COLO668 (cell line): ENCODE results near the gene IFIT2.
"Not testable (repeated sequence)": the region's sequence is repeated elsewhere in the genome, so short reads cannot be mapped to it uniquely, and the experiment has no call there.

Experiments
- DNase-seq: peaks from one replicate; lab custom pipeline; 2025; ENCODE audit not compliant: unreplicated experiment; lab: John Stamatoyannopoulos, UW

IFIT2 gene, protein sequence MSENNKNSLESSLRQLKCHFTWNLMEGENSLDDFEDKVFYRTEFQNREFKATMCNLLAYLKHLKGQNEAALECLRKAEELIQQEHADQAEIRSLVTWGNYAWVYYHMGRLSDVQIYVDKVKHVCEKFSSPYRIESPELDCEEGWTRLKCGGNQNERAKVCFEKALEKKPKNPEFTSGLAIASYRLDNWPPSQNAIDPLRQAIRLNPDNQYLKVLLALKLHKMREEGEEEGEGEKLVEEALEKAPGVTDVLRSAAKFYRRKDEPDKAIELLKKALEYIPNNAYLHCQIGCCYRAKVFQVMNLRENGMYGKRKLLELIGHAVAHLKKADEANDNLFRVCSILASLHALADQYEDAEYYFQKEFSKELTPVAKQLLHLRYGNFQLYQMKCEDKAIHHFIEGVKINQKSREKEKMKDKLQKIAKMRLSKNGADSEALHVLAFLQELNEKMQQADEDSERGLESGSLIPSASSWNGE

DNA sequence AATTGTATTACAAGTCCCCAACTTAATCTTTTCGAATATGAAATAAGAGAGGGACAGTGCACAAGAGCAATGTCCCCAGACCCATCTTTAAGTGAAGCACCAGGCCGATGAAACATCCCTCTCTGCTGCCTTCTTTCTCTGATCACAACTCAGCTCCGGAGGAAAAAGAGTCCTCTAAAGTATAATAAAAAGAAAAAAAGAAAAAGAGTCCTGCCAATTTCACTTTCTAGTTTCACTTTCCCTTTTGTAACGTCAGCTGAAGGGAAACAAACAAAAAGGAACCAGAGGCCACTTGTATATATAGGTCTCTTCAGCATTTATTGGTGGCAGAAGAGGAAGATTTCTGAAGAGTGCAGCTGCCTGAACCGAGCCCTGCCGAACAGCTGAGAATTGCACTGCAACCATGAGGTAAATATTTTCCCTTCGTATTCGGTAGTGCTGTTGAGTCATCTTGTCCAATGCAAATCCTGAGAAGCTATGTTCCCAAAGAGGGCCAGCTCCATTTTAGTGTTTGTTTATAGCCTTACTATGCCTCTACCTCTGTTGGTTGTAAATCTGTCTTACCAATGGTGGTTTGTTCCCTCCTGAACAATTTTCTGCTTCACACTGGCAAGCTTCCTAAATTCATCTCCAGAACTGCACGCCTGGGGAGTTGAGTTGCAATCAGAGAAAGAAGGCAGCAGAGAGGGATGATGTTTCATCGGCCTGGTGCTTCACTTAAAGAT, at the start of gene IFIT2:
Gene IFIT2, plus strand, starts transcription at position 326 of the 725 bp plus-strand sequence. Its CDS starts 78 bp downstream, at position 404.
- DNase-seq = peak; percentile 22

DNA sequence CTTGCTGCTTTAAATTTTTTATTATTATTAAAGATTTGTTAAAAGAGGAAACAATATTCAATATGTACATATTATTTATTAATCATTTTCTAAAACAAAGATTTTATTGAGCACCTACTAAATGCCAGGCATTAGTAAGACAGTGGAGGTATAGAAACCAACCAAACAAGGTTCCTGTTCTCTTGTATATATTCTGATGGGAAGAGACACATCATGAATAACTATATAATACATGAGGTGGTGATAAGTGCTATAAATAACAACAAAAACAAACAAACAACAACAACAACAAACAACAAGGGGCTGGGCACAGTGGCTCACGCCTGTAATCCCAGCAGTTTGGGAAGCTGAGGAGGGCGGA, 49.6 kb upstream of the IFIT2 start:
- DNase-seq = no peak

DNA sequence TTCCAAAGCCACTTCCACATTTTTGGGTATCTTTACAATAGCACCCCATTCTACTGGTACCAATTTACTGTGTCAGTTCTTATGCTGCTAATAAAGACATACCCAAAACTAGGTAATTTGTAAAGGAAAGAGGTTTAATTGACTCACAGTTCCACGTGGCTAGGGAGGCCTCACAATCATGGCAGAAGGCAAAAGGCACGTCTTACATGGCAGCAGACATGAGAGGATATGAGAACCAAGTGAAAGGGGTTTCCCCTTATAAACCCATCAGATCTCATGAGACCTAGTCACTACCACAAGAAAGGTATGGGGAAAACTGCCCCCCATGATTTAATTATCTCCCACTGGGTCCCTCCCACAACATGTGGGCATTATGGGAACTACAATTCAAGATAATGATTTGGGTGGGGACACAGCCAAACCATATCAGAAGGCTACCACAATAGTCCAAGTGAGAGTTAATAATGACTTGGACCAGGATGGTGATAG, 46.7 kb upstream of the IFIT2 start:
- not testable (repeated sequence) for DNase-seq

DNA sequence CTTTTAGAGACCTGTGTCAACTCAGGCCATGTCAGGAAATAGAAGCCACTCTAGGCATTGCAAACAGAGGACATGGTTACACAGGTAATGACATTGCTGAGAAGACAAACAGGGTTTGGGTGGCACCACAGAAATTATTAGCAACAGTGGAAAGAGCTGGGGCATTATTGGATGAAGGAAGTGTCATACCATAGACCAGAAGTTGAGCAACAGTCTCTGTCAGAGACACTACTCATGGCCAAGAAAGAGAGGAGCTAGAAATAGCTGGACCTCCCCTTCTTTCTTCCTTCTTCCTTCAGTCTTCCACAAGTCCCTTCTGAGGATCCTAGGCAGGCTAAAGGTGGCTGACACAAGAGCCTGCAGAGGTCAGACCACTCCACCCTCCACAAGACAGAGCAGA, 46.1 kb upstream of the IFIT2 start:
- DNase-seq = no peak

DNA sequence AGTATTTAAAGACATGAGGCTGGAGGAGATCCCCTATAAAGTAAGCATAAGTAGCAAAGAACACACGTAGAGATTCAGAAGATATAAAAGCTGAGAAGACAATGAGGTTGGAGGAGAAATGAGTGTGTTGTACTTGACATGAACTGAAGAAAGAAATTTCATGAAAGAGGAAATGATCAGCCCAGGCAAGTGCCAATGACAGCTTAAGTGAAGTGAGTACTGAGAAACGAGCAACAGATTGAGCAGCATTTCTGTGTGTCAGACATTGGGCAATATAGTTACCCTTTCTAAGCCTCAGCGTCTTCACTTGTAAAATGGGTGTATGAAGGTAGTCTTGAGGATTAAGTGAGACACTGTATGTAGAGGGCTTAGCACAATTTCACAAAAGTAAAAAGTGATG, 45.5 kb upstream of the IFIT2 start:
- DNase-seq = no peak

DNA sequence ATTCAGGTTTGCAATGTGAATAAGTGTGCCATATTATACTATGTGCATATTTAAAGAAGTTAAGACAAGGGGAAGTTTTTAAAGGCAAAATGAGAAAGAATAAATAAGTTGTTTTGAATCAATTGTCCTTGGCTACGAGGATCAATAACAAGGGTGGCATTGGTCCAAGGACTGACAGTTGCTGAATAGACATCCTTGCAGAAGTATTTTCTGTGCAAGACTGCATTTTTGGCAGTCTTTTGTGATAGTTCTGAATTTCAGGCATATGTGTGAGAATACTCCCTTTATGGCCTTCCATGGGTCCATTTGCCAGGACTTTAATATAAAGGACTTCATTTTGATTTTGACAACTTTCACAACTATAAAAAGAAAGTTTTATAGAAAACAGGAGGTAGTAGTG, 44.9 kb upstream of the IFIT2 start:
- DNase-seq = no peak

DNA sequence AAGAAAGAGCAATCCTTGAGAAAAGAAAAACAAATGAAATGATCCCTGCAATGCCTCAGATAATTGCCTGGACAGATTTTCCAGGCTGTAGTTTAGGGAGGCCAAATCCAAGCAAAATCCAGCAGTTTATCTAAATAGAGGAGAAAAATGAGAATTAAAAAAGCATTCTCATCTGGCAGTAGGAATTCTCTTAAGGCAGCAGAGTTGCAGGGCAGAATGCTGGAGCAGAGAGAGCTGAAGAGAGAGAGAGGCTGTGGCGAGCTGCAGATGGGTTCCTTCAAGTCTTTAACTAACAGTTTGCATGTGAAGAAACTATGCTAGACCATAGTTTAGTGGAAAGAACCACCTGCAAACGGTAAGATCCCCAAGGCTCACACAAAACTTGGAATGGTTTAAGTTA, 44.3 kb upstream of the IFIT2 start:
- DNase-seq = no peak

DNA sequence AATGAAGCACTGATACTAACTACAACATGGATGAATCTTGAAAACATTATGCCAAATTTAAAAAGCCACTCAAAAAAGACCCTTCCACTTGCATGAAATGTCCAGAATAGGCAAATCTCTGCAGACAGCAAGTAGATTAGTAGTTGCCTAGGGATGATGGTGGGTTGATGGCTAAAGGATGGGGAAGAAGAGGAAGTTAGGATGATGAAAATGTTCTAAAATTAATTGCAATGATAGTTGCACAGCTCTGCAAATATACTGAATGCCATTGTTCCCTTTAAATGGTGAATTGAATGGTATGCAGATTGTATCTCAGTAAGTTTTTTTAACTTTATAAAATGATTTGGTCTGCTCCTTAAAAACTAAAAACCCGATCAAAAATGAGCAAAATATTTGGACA, 43.0 kb upstream of the IFIT2 start:
- DNase-seq = no peak

DNA sequence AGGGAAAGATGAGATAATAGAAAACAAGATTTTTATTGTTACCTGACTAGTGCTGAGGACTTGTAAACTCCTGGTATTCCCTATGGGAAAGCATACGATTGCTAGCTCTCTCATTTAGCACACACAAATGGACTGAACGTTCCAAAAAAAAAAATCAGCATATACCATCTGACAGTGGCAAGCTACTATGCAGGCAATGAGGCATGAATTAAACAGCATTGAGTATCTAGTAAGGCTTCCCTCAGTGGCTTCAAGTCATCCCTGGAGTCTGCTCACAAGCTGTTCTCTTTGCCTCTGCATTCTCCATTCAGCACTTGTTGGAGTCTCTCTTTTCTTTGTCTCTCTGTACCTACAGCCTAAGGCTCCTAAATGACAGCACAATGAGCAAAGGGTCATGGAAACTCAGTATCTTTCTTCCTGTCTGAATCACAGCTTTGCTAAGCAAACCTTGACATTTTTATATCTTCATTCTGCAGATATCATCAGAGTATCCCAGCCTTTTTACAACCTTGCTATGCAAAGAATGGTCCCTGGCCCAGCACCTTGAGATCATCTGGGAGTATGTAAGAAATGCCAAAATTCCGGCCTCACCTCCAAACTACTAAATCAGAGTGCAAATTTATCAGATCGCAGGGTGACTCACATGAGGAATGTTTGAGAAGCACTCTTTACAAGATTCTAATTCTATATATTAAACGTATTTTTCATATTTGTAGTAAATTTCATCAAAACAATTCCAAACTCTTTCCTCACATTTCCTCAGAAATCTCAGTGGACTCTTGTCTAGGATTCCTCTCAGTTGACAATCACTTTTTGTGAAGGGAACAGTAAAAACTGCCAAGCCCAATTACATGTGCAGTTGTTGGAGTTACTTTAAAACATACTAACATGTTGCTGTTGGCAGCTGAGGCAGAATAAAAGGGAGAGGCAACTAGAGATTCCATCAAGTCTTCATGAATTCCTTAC, 39.5 kb upstream of the IFIT2 start:
- DNase-seq = no peak

DNA sequence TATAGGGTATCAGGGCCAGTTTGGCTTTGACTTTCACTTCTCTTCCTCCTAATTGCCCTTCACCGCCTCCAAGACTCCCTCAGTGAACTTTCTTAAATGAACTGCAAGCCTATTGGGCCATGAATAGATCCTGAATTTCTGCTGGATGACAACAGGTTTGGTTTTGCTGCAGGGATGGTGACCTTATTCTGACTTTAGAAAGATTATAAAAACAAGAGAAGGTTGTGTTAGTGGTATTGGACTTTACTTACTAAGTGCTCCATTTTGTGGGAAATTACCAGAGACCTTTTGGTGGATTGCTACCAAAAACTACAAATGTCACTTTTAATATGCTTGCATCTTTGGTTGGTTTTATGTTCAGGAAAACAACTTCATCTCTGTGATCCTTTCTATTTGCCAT, 38.8 kb upstream of the IFIT2 start:
- no peak for DNase-seq

DNA sequence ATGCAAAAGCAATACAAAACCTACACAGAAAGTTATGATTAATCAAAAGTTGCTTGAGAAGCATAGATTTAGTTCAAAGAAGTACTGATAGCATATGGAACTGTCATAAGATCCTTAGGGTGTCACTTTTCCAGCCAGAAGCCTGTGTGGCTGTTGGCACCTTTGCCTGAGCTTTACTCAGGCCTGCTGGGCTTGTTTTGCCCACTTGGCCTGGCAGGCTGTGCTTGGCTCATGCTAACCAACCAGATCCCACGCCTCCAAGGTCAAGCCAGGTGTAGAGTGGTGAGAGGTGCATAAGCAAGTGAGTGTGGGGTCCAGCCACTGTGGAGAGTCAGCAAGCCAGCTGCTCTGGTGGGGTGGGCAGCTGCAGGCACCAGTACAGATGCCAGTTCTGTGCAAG, 38.3 kb upstream of the IFIT2 start:
- DNase-seq = no peak

DNA sequence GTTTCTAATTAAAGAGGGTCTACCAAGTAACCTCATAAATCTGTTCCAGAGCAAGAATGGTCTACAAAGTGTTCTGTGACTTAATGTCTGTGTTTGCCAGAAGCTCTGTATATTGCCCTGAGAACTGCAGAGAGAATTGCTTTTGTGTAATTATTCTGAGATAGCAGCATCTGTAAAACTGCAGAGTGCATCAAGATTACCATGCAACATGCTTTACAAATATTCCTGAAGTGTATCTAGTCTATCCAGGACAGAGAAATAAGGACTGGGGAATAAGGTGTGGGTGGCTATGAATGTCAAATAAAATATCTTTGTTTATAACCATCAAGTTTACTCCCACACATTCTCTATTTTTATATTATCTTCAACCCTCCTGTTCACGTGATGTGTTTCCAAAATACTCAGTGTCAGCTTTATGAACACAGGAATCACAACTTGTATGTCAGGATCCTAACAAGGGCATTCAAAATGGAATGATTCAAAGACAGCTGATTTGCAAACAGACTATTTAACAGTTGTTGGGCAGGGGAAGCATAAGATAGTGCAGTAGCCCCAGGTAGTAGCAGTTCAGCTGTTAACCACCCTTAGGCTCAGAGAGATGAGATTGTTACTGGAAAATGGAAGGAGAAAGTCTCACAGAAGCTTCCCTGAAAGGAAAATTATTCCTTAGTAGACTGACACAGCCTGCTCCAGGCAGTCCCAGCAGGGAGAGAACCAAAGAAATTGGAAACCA, 35.0 kb upstream of the IFIT2 start:
- no peak for DNase-seq

DNA sequence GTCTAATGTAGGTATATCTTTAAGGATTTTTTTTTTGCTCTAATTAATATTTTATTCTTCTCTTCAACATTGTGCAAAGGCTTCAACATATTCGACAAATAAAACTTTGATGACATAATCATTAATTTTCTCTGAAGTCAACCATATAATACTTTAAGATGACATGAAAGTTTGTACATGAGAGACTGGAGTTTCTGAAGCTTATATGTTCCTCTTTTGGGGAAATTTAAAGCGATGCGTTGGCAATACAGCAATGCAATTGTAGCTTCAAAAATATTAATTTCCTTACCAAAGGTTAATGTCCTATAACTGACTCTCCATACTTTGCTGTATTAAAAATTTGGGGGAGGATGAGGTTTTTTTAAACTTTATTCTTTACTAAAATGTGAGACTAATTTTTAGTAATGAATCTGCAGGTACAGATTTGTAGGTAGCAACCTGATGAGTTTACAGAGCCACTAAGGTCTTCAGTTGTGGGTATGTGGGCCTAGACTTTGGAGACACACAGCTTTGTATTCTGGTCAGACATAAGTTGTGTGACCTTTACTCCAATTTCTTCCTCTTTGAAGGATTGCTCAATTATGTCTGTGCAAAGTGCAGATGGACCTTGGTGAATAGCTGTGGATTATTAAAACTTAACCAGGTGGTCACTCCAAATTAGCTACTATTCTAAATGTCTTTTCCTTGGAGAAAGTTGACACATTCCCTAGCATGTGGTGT, 32.3 kb upstream of the IFIT2 start:
- no peak for DNase-seq

DNA sequence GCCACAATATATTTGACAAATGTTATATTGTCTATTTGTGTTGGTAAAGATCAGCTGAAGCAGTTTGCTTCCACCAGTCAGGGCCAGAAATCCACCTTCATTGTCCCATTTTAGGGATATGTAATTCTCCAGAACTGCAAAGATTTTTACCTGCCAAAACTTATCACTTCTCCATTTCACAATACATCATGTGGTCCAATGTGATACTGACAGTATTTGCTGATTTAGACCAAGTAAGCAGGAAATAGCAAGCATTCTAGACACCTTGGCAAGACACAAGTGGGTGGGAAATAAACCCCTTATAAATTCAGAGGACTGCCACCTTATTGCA, 31.7 kb upstream of the IFIT2 start:
- DNase-seq = no peak

DNA sequence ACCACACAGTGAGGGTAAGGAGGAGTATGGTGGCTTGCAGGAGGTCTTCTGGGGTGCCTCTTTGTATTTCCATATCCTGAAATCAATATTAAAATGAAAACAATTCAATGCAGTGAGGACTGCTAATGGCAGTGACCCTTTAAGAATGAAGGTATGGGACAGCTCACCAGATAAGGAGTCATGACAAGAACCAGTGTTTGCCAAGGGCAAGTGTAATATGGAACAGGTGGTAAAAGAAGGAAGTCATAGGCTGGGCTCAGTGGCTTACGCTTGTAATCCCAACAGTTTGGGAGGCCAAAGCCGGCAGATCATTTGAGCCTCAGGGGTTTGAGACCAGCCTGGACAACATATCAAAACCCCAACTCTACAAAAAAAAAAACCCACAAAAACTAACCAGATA, 30.3 kb upstream of the IFIT2 start:
- DNase-seq = no peak

DNA sequence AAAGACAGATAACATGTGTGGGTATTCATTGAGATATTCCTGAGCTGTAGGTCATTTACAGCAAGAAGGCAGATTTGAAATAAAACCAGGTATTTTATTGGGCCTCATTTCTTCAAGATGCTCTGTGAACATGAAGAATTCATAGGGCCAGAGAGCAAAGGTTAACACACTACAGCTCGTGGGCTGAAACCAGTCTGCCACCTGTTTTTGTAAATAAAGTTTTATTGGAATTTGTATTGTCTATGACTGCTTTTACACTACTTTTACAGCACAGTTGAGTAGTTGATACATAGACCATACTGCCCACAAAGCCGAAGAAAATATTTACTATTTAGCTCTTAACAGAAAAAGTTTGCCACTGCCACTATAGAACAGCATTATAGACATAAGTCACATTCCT, 28.2 kb upstream of the IFIT2 start:
- DNase-seq = no peak

DNA sequence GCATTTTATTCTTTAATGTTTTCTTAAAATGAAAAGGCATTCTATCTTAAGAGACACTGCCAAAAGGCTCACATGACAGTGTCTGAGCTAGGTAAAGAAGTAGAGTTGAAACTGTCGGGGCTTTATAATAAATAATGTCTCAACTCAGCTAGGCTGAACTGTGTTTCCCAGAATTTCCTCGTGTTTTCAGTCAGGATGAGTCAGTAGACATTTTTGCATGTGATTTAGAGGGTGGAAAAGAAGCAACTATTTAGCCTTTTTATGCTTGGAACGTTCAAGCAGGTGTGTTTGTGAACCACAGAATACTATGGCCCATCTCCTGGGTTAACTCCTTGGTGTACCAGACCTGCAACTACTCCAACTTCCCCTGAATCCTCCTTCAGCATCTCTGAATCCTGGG, 26.9 kb upstream of the IFIT2 start:
- DNase-seq = no peak

DNA sequence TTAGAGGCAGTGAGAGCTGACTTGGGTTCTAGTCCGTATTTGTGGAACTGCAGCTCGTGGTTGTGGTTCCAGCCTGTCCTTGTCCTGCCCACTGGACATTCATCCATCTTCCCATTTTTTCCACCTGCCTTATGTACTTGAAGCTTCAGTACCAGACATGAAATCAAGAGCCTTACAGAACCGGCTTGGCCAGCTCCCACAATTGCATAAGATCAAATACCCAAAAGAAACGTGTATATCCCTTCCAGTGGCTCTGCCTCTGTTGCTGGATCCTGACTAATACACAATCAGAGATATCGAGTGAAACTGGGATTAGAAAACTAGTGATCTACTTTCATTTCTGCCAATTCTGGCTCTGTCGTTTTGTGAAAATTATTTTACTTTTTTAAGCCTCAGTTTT, 26.5 kb upstream of the IFIT2 start:
- no peak for DNase-seq

DNA sequence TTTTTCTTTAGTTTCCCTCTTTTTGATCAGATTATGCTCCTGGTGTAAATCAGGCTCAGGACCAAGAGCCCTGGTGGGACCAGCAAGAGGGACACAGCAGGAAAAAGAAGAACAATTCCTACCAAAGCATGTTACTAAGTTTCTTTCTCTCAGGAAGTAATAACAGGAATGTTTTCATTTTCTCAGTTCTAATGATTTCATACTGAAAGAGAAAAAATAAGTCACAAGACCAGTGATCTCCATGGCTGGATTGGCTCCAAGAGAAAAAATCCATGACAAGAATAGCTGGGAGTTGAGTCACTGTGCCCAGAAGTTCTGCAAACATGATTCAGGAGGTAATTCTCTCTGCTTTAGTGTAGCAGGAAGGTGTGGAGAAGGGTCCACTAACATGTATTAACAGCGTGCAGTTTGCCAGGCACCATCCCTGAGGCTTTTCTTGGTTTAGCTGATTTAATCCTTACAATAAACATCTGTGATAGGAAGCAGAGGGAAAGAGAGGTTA, 23.8 kb upstream of the IFIT2 start:
- DNase-seq = no peak

DNA sequence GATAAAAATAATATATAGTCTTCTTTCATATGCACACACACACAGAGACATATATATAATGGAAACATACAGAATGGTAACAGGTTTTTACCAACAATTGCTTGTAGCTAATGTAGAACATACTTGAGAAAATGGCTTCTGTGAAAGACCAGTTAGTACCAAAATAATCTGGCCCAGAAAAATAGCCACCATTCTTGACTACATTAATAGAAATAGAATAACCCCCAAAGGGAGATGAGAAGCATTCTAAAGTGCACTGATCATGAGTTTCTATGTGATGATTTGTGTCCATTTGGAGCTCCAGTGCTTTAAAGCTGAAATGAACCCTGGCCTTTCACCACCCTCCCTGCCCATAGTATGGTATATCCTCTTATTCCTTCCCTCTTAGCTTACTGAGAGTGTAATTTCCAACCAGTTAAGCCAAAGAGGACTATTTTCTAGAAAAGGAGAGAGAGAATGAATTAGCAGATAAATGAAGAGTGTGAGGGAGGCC, 22.9 kb upstream of the IFIT2 start:
- DNase-seq = no peak
